GM12878 (cell line): ENCODE results near the gene RHBDD1.

ENCODE experiments used
- CTCF ChIP-seq, 3 experiments: IDR thresholded peaks in 2 of 3; conservative IDR thresholded peaks in 1 of 3; 2 replicates each; pipeline ENCODE4 v1.5.1; 2011; ENCODE audit warnings: low read depth in 3 of 3, low read length in 3 of 3, mild to moderate bottlenecking in 3 of 3, control low read depth in 2 of 3, moderate library complexity in 2 of 3, inconsistent platforms in 1 of 3, mixed read lengths in 1 of 3; ENCODE audit not compliant: control insufficient read depth in 2 of 3, insufficient read depth in 1 of 3; ENCODE audit errors: extremely low read depth in 1 of 3
- POLR2AphosphoS5 ChIP-seq: IDR thresholded peaks from 2 replicates; pipeline ENCODE4 v1.6.1; 2011; ENCODE audit warnings: mild to moderate bottlenecking, low read length, inconsistent platforms

GRCh38 chr2:227036527-227036926 lies 200.7 kb downstream of the RHBDD1 start:
- TF ChIP-seq CTCF (IDR thresholded peaks at IDR 0.05 in 2 of 3, conservative IDR thresholded peaks at IDR 0.05 in 1 of 3; ENCODE audit: control insufficient read depth in 2 of 3, extremely low read depth in 1 of 3, insufficient read depth in 1 of 3, low read depth in 3 of 3, low read length in 3 of 3), result no peak
- no peak for TF ChIP-seq POLR2AphosphoS5
